HG03095 (cell line): ENCODE results near the gene MAIP1.
"Not testable (repeated sequence)": the region's sequence is repeated elsewhere in the genome, so short reads cannot be mapped to it uniquely, and the experiment has no call there.

Source experiments
- ATAC-seq: cut with Tn5 transposase; IDR thresholded peaks from one replicate; pipeline ENCODE4 v1.9.1; 2021; ENCODE audit warnings: moderate library complexity; ENCODE audit not compliant: unreplicated experiment

The MAIP1 gene, protein sequence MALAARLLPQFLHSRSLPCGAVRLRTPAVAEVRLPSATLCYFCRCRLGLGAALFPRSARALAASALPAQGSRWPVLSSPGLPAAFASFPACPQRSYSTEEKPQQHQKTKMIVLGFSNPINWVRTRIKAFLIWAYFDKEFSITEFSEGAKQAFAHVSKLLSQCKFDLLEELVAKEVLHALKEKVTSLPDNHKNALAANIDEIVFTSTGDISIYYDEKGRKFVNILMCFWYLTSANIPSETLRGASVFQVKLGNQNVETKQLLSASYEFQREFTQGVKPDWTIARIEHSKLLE

DNA sequence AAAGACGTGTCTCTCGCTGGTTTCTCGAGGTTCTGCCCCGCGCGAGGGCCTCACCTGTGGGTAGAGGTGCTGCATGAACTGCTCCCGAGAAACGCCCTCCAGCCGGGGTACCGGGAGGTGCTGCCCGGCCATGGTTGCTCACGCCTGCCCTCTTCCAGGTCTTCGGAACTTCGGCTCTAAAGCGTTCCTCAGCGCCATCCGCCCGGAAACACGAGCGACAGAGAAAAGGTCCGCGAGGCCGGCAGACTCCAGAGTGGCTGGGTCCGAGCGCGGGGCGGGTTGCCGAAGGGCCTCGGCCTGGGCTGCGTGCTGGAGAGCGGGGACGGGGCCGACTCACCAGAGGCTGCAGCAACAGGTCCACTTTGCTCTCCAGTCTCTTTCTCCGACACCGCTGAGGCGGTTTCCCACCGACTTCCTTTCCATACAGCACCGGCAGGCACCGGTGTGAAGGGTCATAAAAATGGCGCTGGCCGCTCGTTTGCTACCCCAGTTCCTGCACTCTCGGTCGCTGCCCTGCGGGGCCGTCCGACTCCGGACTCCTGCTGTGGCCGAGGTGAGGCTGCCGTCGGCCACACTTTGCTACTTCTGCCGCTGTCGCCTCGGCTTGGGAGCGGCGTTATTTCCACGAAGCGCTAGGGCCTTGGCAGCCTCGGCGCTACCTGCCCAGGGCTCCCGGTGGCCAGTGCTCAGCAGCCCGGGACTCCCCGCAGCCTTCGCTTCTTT lies at the start of gene MAIP1, which contains the start of gene TYW5:
MAIP1 (plus strand) TSS at position 244 of the 723 bp plus-strand sequence; CDS start at position 461, 217 bp downstream.
TYW5 (minus strand) TSS at position 153 of the 723 bp plus-strand sequence; CDS start at position 132, 21 bp downstream.
- ATAC-seq: peak; percentile 78

DNA sequence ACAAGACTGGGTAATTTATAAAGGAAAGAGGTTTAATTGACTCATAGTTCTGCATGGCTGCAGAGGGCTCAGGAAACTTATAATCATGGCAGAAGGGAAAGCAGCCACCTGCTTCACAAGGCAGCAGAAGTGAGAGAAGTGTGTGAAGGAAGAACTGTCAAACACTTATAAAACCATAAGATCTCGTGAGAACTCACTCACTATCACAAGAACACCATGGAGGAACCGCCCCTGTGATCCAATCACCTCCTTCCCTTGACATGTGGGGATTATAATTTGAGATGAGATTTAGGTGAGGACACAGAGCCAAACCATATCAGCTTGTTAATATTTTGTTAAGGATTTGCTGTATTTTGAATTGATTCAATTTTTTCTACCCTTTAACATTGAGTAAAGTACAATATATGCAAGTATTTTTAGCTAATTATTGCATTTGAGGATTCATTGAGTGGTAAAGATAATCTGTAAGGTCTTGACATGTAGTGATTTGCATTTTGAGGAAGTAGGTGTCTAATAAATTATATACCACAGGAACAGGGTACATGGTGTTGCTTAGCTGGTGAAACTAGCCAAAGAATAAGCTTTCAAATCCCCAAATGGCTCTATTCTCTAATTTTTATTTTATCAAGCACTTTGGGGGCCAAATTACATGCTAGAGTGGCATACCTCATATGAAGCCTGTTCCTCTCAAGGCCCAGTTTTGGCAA lies 48.2 kb upstream of the MAIP1 start:
- ATAC-seq: no peak

DNA sequence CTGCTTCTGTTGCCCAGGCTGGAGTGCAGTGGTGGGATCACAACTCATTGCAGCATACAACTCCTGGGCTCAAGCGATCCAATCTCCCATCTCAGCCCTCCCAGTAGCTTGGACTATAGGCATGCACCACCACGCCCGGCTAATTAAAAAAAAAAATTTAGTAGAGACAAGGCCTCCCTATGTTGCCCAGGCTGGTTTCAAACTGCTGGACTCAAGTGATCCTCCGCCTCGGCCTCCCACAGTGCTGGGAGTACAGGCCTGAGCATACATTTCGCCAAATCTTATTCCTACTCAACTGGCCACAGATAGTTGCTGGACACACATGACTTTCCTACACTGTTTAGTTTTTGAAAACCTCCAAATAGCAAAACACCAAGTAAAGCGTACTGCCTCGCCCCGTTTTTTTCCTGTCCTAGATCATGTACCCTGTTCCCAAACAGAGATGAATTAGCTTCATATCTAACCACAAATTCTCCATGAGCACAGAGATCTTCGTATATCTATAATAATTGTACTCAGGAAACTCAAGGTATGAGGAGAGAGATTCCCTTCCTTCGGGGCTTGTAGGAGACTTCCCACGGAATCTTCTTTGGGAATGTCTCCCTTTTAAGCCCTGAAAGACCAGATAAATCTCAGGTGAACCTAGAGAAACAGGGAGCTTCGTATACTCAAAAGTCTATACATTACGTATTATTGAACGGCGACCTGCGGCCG lies 44.9 kb upstream of the MAIP1 start:
- no peak for ATAC-seq

DNA sequence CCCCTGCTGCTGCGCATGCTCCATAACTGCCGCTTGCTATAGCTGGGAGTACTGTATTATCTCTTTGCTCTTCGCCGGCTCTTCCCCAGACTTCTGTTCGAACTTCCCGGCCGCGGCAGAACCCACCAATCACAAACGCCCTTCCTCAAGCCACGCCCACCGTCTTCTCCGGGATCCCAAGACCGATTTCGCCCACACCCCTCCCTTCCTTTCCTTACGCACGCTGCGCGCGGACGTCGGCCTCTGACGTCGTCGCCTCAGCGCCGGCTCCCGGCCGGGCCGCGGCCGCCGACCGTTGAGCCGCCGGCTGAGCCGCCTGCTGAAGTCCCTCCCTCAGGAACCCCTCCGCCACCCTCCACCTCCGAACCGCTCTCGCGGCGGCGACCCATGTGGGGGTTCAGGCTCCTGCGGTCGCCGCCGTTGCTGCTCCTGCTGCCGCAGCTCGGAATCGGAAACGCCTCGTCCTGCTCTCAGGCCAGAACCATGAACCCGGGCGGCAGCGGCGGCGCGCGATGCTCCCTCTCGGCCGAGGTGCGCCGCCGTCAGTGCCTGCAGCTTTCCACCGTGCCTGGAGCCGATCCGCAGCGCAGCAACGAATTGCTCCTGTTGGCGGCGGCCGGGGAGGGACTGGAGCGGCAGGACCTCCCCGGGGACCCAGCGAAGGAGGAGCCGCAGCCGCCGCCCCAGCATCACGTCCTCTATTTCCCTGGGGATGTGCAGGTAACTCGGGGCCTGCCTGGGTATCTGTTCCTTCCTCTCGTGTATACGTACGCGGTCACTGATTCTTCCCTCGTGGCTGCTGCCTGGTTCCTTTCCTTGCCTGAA lies 44.1 kb upstream of the MAIP1 start, which contains the start of gene C2orf69:
C2orf69 (plus strand) TSS at position 242 of the 825 bp plus-strand sequence; CDS start at position 388, 146 bp downstream.
- peak; percentile 90 for ATAC-seq

DNA sequence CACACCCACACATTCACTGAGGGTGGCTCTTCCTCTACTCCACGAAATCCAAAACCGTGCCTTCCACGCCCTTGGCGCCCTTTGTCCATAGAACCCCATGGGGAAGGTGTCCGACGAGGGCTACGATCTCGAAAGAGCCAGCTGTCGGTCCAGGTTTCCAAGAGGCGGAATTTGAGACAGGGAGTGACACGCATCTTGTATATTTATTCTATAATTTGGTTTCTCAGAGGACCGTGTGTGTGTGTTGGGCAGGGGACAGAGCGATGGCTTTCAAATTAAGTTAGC lies 43.6 kb upstream of the MAIP1 start:
- no peak for ATAC-seq

DNA sequence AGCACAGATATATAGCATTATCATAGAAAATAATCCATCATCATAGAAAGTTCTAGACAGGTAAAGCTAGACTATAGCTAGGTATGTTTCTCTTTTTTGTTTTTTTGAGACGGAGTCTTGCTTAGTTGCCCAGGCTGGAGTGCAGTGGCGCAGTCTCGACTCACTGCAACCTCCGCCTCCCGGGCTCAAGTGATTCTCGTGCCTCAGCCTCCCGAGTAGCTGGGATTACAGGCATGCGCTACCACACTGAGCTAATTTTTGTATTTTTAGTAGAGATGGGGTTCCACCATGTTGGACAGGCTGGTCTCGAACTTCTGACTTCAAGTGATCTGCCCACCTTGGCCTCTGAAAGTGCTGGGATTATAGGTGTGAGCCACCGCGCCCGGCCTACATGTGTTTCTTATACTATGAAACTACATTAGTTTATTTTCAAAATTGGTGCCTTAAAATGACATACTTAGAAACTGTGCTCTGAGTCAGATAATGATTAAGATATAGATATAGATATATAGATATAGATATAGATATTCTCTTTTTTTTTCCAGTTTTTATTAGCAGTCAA lies 42.7 kb upstream of the MAIP1 start:
- not testable (repeated sequence) for ATAC-seq

DNA sequence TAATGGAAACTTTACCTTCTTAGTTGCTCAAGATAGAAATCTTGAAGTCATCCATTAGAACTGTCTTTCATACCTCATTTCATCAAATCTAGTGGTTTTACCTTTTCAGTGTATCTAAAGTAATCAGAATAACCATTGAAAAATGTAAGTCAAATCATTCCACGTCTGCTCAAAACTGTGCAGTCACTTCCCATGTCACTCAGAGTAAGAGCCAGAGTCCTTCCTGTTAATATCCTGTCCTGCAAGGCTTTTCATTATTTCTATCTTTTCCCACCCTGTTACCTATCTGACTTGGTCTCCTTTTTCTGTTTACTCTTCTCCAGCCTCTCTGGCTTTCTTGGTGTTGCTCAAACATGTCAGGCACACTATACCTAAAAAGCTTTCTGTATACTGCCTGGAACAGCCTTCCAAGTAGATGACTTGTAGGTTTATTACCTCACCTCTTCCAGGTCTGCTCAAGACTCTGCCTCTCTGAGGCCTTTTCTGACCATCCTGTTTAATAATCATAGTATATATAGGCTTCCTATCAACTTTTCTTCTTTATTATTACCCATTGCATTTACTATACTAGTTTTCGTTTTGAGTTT lies 40.9 kb upstream of the MAIP1 start:
- no peak for ATAC-seq

DNA sequence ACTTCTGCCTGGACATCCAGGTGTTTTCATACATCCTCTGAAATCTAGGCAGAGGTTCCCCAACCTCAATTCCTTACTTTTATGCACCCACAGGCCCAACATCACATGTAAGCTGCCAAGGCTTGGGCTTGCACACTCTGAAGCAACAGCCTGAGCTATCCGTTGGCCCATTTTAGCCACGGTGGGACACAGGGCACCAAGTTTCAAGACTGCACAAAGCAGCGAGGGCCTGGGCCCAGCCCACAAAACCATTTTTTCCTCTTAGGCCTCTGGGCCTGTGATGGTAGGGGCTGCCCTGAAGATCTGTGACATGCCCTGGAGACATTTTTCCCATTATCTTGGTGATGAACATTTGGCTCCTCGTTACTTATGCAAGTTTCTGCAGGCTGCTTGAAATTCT lies 38.4 kb upstream of the MAIP1 start:
- no peak for ATAC-seq

DNA sequence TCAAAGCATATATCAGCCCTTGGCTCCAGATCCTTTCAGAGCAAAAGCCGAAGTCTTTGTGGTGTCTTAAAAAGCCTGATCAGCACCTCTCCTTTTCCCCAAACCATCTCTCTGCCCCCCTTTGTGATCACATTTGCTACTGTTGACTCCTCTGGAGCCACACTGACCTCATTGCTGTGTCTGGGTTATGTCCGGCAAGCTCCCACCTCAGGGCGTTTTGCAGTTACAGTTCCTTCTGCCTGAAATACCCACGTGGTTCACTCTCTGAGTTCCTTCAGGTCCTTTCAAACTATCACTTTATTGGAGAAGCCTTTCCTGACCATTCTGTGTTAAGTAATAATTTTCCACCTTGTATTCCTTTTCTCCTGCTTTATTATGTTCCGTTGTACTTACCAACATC lies 32.5 kb upstream of the MAIP1 start:
- ATAC-seq: no peak

DNA sequence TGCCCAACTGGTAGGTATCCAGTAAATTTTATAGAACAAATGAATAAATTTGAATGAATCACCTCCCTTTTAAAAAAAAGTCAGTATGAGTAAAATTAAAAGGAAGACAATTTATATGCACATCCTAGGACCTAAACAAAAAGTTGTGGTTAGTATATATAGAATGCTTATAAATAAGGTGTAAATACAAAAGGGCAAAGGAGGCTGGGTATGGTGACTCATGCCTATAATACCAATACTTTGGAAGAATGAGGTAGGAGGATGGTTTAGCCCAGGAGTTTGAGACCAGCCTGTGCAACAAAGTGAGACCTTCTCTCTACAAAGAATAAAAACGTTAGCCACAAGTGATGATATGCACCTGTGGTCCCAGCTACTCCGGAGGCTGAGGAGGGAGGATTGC lies 31.5 kb upstream of the MAIP1 start:
- ATAC-seq: no peak

DNA sequence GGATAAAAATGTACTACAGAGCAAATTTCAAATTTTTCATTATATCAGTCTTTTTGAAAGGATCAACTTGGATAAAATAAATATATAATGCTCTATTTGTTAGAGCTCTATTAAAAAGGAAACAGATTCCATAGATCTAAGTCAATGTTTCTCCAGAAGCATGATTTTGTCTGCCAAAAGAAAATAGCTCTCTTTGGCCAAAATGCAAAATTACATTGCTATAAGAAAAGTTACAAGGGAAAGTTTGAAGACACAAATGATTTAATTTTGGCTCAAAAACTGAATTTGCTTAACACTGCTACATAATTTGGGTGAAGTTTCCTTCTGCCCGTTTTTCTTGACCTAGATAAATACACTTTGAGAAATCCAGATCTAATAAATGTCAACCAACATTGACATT lies 28.6 kb upstream of the MAIP1 start:
- ATAC-seq: no peak

DNA sequence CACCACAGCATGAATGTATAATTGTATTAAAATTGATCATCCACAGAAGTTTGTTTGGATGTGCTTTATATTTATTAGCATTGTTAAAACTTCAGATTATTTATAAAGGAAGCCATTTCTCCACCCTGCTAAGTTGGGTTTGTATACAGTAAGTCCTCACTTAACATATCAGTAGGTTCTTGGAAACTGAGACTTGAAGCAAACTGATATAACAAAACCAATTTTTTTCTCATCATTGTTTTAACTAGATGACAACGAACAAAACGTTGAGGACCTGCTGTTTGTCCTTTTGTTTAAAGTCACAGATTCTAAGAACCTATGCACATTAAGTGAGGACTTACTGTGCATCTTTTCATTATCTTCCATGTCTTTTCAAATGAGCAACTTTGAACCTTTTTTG lies 27.2 kb upstream of the MAIP1 start:
- no peak for ATAC-seq

DNA sequence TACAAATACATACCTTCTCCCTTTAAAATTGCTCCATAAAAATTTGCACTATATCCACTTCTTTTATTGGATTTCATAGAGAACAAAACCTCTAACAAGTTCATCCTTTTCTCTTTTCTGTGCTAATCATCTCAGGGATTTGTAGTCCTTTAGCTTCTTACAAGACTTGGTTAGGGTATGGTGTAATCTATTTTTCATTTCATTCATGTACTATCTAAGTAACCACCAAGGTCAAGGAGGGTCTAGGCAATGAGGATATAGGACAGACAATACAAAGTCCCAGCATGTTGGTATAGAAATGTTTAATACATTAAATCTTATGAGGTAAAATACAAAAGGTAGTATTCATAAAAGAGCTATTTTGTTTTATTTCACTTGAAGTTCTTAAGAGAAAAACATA lies 26.8 kb upstream of the MAIP1 start:
- ATAC-seq: no peak

DNA sequence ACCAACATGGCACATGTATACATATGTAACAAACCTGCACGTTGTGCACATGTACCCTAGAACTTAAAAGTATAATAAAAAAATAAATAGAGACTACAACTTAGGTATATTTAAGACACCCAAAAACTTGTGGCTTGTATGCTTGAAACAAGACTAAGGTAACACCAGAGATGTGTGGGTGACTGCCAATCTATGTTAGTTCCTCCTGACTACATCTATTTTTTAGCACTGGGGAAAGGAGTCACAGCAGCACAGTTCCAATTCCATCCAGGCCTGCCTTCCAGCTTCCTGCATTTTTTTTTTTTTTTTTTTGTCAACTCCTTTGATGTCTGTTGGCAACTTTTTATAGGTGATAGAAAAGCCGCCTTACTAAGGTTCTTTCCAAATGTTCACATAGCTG lies 26.1 kb upstream of the MAIP1 start:
- no peak for ATAC-seq

DNA sequence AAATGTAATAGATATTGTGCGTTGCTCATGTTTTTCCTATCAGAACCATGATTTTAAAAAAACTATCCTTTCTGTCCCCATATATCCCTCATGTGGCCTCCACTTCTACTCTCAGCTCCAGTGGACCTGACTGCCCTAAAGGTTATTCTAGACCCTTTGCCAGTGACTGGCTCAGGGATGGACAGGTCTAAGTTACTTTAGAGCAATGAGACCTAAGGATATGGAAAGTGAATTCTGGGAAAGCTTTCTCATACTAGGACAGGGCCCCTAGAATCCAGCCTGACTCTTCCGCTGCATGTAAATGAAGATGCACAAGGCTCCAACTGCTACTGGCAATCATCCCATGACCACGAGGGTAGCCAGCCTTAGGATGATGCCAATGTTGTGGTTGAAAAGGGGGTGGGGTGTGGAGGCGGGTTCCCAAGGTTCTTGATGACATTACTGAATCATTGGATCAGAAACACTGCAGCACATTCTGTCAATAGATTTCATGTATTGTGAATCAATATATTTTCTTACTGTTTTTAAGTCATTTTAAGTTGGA lies 23.0 kb upstream of the MAIP1 start:
- ATAC-seq: no peak

DNA sequence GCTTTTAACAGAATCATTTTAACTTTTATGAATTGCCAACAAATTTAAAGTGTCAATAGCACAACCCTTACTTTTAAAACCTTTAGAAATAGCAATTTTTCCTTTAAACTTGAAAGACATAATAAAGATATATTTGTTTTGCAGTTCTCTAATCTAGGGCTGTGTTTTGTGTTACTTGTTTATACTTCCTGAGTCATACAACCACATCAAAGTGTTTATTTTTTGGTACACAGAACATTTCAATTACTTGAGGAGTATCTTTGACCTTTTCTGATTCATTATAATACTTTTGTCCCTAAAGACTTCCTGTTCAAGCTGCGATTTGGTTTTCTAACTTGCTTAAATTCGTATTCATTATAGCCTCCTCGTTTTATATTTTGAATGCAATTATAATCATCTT lies 21.9 kb upstream of the MAIP1 start:
- ATAC-seq: no peak

DNA sequence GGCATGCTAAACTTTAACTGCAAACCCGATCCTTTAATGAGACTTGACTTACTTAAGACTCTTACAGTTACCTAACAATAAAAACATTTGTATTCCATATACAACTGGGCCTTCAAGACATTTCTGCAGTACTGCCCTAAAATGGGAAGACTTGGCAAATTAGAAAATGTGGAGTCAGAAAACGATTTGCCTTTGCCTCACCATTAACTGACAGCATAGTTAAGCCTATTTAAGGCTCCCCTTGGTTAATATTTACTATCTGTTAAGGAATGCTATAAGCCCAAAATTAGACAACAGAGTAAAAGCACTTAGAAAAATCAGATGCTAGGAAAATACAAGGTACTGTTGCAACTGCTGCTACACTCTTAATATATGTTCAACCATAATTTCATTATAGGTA lies 18.8 kb upstream of the MAIP1 start:
- no peak for ATAC-seq

DNA sequence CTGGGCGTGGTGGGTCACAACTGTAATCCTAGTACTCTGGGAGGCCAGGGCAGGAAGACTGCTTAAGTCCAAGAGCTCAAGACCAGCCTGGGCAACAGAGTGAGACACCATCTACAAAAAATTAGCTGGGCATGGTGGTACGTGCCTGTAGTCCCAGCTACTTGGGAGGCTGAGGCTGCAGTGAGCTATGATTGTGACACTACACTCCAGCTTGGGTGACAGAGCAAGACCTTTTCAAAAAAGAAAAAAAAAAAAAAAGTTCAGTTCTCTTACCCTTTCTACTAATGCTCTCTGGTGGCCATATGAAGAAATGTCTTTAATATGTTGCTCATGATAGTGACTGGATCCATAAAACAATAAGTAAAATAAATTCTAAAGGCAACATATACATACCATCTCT lies 15.0 kb upstream of the MAIP1 start:
- ATAC-seq: no peak

DNA sequence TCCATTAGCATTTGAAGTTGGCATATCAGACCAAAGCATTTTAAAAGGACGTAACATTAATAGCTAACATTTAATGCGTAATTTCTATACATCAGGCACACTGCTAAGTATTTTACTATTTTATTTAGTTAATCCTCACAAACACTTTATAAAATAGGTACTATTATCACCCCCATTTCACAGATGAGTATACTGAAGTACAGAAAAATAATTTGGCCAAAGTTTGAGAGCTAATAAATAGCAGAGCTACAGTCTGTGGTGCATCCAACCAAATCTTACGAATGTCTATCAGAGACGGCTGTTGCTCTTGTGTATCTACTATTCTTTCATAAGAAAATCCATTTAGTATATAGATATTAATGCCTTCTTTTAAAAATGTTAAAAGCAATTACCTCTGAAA lies 12.0 kb upstream of the MAIP1 start:
- ATAC-seq: no peak
